Astrocyte of the hippocampus (primary cell): ENCODE measurements around the gene HES6.

ENCODE experiments used
- DNase-seq: peaks from one replicate; pipeline ENCODE4 v3.0.0; 2011; ENCODE audit warnings: low read depth, low spot score

HES6 gene, protein sequence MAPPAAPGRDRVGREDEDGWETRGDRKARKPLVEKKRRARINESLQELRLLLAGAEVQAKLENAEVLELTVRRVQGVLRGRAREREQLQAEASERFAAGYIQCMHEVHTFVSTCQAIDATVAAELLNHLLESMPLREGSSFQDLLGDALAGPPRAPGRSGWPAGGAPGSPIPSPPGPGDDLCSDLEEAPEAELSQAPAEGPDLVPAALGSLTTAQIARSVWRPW

GRCh38 chr2:238239863-238240756, at the start of gene HES6:
HES6 (minus strand) TSS chr2:238240038; CDS start chr2:238239905, 133 bp downstream.
- peak; percentile 97 for DNase-seq

DNA sequence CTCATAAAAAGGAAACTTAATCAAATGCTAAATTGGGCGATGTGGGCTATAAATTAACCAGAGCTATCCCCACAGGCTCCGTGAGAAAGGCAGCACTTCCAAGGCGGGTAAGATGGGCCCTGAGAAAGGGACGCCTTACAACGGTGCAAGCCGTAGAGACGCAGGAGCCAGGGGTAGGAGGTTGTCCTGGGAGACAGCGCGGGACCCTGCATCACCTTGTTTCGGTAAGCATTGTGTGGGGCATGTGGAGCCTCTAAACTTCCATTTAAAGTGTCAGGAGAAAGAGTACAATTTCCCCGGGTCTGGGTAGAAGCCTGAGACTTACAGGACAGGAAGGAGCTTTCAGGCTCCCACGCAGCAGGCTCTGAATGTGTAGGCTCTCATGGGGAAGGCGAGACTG, 49.7 kb upstream of the HES6 start:
- no peak for DNase-seq

DNA sequence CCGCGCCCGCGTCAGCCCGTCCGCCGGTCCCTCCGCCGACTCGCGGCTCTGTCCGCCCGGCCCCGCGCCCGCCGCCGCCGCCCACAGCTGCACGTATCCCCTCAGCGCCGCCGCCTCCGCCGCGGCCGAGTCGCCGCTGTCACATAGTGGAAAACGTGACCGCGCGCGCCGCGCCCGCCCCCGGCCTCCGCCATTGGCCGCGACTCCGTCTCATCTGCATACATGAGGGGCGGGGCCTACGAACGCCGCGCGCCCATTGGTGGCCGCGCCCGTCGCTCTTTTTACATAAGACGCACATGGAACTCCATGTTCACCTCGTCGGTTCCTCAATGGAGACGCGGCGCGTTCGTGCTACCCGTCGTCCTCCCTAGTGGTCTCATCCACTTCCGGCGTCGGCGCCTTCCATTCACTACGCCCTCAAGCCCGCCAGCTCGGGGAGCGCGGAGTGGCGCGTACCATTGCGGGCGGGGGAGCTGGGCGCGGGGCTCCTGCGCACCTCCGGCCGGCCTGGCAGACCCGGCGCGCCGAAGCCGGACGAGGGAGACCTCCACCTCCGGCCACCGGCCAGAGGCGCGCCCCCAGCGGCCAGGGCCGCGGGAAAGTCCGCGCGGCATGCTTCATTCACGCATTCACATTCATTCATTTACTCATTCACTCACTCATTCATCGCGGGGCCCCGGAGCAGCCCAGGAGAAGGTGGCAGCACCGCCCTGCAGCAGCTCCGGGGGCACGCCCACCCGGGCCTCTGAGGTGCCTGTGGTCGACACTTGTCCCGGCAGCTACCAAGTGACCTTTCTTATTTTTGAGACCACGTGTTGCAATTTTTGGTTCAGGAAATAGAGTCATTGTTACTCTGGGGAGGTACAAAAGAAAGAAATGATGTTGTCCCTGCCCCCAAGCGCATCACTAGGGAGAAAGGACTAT, 49.1 kb upstream of the HES6 start:
- DNase-seq: peak; percentile 100

DNA sequence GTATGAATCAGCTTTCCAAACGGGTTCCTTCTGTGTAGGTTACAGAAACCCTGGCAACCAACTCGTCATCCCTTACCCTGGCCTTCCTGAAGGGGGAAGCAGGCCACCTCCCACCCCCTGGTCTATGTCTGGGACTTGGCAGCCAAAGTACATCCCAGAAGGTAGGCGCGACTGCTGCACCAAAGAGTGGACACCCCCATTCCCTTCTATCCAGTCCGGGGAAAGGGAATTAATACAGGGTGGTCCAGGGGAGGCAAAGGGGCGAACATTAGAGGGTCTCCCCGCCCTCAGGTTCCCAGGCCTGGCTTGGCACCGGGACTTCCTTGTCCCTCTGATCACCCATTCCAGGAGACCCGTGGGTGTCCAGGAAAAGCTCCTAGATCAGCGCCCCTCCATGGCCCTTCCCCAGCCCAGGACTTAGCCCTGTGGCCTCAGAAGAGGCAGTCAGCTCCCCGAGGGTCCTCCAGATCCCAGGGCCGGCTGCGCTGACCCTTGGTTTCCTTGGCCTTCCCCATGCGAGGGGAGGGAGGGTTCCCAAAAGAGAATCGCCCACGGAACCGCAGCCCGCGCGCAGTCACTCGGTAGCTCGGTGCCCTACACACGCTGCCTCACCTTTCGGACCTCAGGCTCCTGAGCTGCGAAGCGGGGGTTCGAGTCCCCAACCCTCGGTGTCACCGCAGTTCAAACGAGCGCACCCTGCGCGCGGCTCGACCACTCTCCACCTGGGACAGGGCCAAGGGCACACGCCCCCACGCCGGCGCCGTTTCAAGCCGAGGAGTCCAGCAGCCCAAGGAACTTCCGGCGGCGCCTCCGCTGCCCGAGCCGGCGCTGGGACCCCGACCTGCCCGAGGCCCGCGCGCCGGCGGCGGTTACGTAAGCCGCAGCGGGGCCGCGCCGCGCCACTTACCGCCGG, 48.2 kb upstream of the HES6 start, which contains the start of gene PER2:
PER2 (minus strand) TSS at position 874 of the 913 bp plus-strand sequence. CDS start 10,674 bp downstream, outside the sequence.
- DNase-seq: peak; percentile 89

DNA sequence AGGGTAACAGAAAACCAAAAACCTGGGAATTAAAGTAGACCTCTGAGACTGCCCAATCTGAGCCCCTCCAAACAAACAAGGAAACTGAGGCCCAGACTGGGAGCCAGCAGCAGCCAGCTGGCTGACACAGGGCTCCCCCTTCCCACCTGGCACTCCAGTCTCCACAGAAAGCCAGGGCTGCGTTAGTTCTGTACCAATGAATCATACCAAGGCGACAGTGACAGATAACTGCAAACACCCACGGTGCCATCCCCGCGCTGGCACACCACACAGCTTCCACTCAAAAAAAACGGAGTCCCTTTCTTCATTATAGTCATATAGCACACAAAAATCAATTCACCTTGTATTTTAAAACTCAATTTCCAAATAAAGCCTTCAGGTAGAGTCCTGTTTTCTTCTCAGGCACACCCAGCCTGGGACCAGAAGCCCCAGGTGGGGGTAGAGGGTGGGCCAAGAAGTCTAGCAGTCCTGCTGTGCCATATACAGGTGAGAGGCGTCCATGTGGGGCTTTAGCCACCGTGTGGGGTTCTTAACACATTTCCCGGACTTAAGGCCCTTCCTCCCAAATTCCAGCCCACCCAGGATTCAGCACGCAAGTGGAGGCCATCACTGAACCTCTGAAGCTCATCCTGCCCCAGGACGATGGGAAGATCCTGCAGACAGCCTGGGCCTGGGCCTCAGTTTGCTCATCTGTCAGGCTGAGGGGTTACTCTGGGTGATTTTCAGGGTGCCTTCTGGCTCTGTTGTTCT, 47.3 kb upstream of the HES6 start:
- no peak for DNase-seq

- DNase-seq: peak; percentile 93
Observed at GRCh38 chr2:238286551-238286950, 46.7 kb upstream of the HES6 start.

GRCh38 chr2:238286095-238286494, 46.3 kb upstream of the HES6 start:
- no peak for DNase-seq

DNA sequence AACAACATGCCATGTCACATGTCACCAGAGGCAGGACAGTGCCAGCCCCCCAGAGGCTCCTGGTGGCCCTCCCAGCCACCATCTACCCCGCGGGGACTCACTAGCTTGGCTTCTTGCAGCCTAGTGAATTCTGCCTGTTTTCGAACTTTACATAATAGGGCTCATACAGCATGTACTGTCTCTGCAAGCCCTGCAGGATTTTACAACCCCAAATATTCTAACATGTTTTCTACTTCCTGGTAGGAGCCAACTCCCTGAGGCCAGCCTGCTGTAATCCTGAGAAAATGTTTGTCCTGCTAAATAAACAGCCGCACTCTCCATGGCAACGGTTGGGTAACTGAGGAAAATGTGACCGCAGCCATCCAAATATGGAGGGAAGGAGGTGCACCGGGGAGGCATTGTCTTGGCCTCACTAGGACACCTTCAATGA, 45.8 kb upstream of the HES6 start:
- peak; percentile 97 for DNase-seq

- DNase-seq: no peak
Observed at GRCh38 chr2:238284802-238285515, 45.1 kb upstream of the HES6 start.

- DNase-seq: no peak
Observed at GRCh38 chr2:238282861-238283738, 43.3 kb upstream of the HES6 start.

DNA sequence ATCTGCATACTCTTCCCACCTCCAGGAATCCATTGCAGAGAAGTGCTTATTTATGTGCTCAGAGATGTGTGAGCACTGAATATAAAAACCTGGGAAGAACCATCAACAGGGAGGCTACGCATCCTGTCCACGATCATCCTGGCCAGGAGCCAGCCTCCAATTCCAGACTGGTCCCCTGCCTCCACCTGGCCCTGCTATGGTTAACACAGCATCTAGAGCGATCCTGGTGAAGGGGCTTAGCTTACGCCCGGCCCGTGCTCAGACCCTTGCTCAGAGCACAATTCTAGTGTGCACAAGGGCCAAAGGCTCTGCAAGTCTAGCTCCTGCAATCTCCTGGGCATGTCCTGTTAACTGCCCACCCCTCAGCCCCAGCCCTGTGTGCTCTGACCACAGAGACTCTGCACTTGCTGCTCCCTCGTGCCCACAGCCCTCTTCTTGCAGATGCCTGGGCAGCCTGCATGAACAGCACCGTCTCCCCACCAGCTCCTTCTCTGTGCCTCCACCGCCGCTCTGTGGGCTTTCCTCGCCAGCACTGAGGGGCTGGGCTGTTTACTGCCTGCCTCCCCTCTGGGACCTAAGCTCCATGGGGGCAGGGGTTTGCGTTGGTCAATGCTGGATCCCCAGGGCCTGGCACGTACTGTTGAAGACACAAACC, 42.1 kb upstream of the HES6 start:
- DNase-seq: no peak

DNA sequence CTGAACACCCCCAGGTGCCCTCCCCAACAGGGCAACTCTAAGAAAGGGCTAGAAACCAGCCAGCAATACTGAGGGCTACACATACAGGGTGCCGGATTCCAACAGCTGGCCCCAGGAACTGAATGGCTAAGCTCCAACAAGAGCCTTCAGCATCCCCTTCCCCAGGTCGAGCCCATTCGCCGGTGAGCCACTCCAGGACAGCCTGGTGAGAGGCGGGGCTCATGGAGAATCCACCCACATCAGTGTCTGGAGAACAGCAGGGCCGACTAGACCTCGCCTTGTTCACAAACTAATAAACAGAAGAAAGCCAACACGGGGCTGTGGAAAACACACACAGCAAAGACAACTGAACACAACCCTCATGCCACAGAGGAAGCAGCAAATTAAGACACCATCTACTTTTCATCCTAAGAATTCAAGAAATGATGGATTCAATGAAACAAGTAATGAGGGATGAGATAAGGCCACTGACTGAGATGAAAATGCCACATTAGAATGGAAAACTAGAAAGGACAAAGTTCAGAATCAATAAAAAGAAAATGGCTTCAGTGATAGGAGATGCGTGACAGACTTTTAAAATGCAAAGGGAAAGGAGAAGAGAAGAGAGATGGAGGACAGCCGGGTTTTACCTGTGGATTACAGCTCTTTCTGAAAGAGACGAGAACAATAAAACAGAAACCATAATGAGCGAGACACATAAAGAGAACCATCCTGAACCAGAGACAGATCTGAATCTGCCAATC, 40.4 kb upstream of the HES6 start:
- no peak for DNase-seq

- DNase-seq: no peak
Observed at GRCh38 chr2:238279324-238279682, 39.5 kb upstream of the HES6 start.

- DNase-seq: no peak
Observed at GRCh38 chr2:238278626-238279323, 38.9 kb upstream of the HES6 start.

DNA sequence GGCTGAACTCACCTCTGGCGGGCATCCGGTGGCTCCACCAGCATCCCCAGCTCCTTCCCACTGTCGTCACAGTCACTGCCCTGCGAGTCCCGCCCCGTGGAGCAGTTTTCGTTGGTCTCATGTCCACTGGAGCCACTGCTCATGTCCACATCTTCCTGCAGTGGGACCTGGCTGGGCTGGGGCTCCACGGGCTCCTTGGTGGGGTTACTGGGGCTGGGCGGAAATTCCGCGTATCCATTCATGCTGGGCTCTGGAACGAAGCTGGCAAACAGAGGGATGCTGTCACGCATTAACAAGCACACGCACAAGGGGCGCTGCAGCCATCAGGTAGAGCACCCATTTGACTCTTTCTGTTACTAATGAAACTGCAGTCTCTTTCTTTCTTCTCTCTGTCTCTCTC, 37.9 kb upstream of the HES6 start:
- DNase-seq: peak; percentile 36

GRCh38 chr2:238274152-238274865, 34.5 kb upstream of the HES6 start:
- DNase-seq: no peak
